ENCODE results near the gene ZNF629.

DNA sequence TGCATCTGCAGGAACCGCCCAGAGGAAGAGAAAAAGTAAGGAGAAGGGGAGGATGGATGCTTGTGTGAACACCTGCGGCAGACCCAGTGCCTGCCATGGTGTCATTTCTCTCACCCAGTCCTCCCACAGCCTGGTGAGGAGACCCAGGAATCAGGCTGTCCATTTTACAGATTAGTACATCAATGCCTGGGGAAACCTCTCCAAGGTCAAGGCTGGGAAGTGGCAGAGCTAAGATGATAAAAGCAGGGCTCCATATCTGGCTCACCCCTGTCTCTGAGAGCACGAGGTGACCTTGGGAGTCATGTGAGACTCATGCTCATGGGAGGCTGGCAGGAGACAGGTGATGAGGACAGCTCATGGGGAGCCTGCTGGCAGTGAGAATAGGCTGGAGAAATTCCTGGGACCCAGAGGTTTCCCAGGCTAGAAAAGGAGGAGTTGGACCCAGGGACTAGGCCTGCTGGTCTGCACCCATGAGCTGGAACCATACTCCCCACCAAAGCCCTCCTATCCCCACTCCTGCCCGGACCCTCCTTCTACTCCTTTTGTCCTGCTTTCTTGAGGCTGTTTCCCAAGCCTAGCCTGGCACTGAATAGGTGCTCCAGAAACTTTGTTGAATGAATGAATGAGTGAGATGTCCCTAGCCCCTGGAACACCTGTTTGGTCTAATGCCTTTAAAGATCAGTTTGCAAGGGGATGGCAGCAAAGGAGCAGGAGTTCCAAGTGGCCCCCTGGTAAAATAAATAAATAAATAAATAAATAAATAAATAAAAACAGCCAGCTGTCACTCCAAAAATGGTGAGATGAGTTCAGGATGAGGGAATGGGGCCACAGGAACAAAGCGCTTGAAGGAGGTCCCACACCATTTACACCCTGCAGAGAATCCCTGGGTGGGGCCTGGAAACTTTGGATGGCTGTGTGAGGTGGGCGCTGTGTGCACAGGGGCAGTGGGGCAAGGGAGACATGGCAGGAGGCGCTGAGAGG is 1.6 kb downstream of the ZNF629 start:
- no peak for TF ChIP-seq EZH2 (IDR thresholded peaks at IDR 0.05)
- TF ChIP-seq POLR2AphosphoS5 (IDR thresholded peaks at IDR 0.05; ENCODE audit: borderline replicate concordance, low read depth, low read length): no peak
- no peak for TF ChIP-seq FOXP2 (optimal IDR thresholded peaks at IDR 0.05; ENCODE audit: control extremely low read depth, extremely low read length, insufficient read depth)
